Measurements from ENCODE around the gene CHST5. TPM values are rescaled to one million over a fixed set of nuclear protein-coding genes. Genes with fewer than 3 reads are reported as not detected.

Gene CHST5
- total and polyA plus RNA-seq, 2 of the 8 experiments (the other 6 are each of a cell fraction or from before 2014, with no cell fraction given) = 0.13 to 0.23 TPM

Other genes starting within 250 kb of the CHST5 start
- 76.9 and 77.3 TPM in 2 replicates for gene CFDP1, start 102.6 kb downstream of the CHST5 start, total RNA-seq (2021; fragmentation: NEBNext Ultra II Directional; extraction: Animal tissue kit (Norgen Biotek cat#: 25700))
- 22.5 and 25.5 TPM in 2 replicates for gene CFDP1, start 102.6 kb downstream of the CHST5 start, polyA plus RNA-seq (2011; rRNA removed)
- 52.8 and 56.6 TPM in 2 replicates for gene TMEM170A, start 71.4 kb downstream of the CHST5 start, total RNA-seq (2021; fragmentation: NEBNext Ultra II Directional; extraction: Animal tissue kit (Norgen Biotek cat#: 25700))
- 21.1 and 22.9 TPM in 2 replicates for gene TMEM170A, start 71.4 kb downstream of the CHST5 start, polyA plus RNA-seq (2011; rRNA removed)
- gene CHST6, start 40.7 kb downstream of the CHST5 start, total RNA-seq (2021; fragmentation: NEBNext Ultra II Directional; extraction: Animal tissue kit (Norgen Biotek cat#: 25700)) = 25.4 and 26.4 TPM in 2 replicates
- gene CHST6, start 40.7 kb downstream of the CHST5 start, polyA plus RNA-seq (2011; rRNA removed) = 18.2 and 26.5 TPM in 2 replicates
- 8.0 and 8.3 TPM in 2 replicates for gene TMEM231, start 20.1 kb upstream of the CHST5 start, total RNA-seq (2021; fragmentation: NEBNext Ultra II Directional; extraction: Animal tissue kit (Norgen Biotek cat#: 25700))
- 26.7 and 37.6 TPM in 2 replicates for gene TMEM231, start 20.1 kb upstream of the CHST5 start, polyA plus RNA-seq (2011; rRNA removed)
- gene GABARAPL2, start 30.3 kb upstream of the CHST5 start, total RNA-seq (2021; fragmentation: NEBNext Ultra II Directional; extraction: Animal tissue kit (Norgen Biotek cat#: 25700)) = 67.4 and 71.3 TPM in 2 replicates
- gene GABARAPL2, start 30.3 kb upstream of the CHST5 start, polyA plus RNA-seq (2011; rRNA removed) = 38.1 and 65.8 TPM in 2 replicates
- gene ADAT1, start 87.2 kb upstream of the CHST5 start, total RNA-seq (2021; fragmentation: NEBNext Ultra II Directional; extraction: Animal tissue kit (Norgen Biotek cat#: 25700)) = 44.7 and 47.4 TPM in 2 replicates
- 28.3 and 30.7 TPM in 2 replicates for gene ADAT1, start 87.2 kb upstream of the CHST5 start, polyA plus RNA-seq (2011; rRNA removed)
- 210 and 221 TPM in 2 replicates for gene KARS1, start 111.6 kb upstream of the CHST5 start, total RNA-seq (2021; fragmentation: NEBNext Ultra II Directional; extraction: Animal tissue kit (Norgen Biotek cat#: 25700))
- 68.2 and 97.5 TPM in 2 replicates for gene KARS1, start 111.6 kb upstream of the CHST5 start, polyA plus RNA-seq (2011; rRNA removed)
- gene TERF2IP, start 111.7 kb upstream of the CHST5 start, total RNA-seq (2021; fragmentation: NEBNext Ultra II Directional; extraction: Animal tissue kit (Norgen Biotek cat#: 25700)) = 14.4 and 15.1 TPM in 2 replicates
- 5.5 TPM in 2 replicates for gene TERF2IP, start 111.7 kb upstream of the CHST5 start, polyA plus RNA-seq (2011; rRNA removed)
- not detected in 2 replicates for gene CPHXL2, start 140.9 kb upstream of the CHST5 start, total RNA-seq (2021; fragmentation: NEBNext Ultra II Directional; extraction: Animal tissue kit (Norgen Biotek cat#: 25700))
- gene CPHXL2, start 140.9 kb upstream of the CHST5 start, polyA plus RNA-seq (2011; rRNA removed) = not detected in 2 replicates
- gene DUXB, start 165.4 kb upstream of the CHST5 start, total RNA-seq (2021; fragmentation: NEBNext Ultra II Directional; extraction: Animal tissue kit (Norgen Biotek cat#: 25700)) = not detected in 2 replicates
- not detected in 2 replicates for gene DUXB, start 165.4 kb upstream of the CHST5 start, polyA plus RNA-seq (2011; rRNA removed)
- gene CPHXL, start 190.4 kb upstream of the CHST5 start, total RNA-seq (2021; fragmentation: NEBNext Ultra II Directional; extraction: Animal tissue kit (Norgen Biotek cat#: 25700)) = not detected in 2 replicates
- not detected in 2 replicates for gene CPHXL, start 190.4 kb upstream of the CHST5 start, polyA plus RNA-seq (2011; rRNA removed)

Data from H1 (cell line).